GM12891 (cell line): ENCODE data around the gene PDZRN3.

ENCODE experiments used
- DNase-seq: peaks from one replicate; pipeline ENCODE4 v3.0.0; 2011; ENCODE audit warnings: low spot score; ENCODE audit not compliant: insufficient read length
- FAIRE-seq: peaks from 2 replicates; lab custom pipeline; 2011; peaks lifted over from hg19 to GRCh38; lab: Jason Lieb, UNC
- PAX5 ChIP-seq: IDR thresholded peaks from 2 replicates; pipeline ENCODE4 v1.6.1; 2011; ENCODE audit warnings: low read length, moderate library complexity, mild to moderate bottlenecking; ENCODE audit not compliant: insufficient read depth, severe bottlenecking
- POLR2A ChIP-seq: IDR thresholded peaks from 2 replicates; pipeline ENCODE4 v1.6.1; 2011; ENCODE audit warnings: low read depth, low read length, control low read depth
- POLR2AphosphoS5 ChIP-seq: IDR thresholded peaks from 2 replicates; pipeline ENCODE4 v1.6.1; 2011; ENCODE audit warnings: low read depth, low read length, control low read depth
- POU2F2 ChIP-seq: IDR thresholded peaks from 2 replicates; pipeline ENCODE4 v1.6.1; 2011; ENCODE audit warnings: low read depth, mild to moderate bottlenecking, control low read depth, low read length, moderate library complexity
- SPI1 ChIP-seq: IDR thresholded peaks from 2 replicates; pipeline ENCODE4 v1.6.1; 2011; ENCODE audit warnings: low read depth, low read length, control low read depth
- TAF1 ChIP-seq: IDR thresholded peaks from 2 replicates; pipeline ENCODE4 v1.6.1; 2011; ENCODE audit warnings: low read depth, low read length, control low read depth

The PDZRN3 gene

GRCh38 chr3:73490453-73491286 is 134.1 kb downstream of the PDZRN3 start:
- DNase-seq (no peak), FAIRE-seq (no peak)
- TF ChIP-seq PAX5 (no peak), SPI1 (no peak), POLR2AphosphoS5 (no peak), TAF1 (no peak), POU2F2 (no peak), POLR2A (no peak)

GRCh38 chr3:73485877-73486330 is 138.8 kb downstream of the PDZRN3 start:
- TF ChIP-seq POLR2A (no peak), TAF1 (no peak), PAX5 (no peak), POLR2AphosphoS5 (no peak), SPI1 (no peak), POU2F2 (no peak)
- no peak for DNase-seq
- peak; percentile 52 for FAIRE-seq

GRCh38 chr3:73484656-73485248 is 140.0 kb downstream of the PDZRN3 start:
- TF ChIP-seq POLR2A (no peak), PAX5 (no peak), POLR2AphosphoS5 (no peak), TAF1 (no peak), SPI1 (peak; percentile 65), POU2F2 (0 out of 2 replicates have a peak, but pooled peaks have one; percentile 49)
- FAIRE-seq (no peak), DNase-seq (no peak)

- FAIRE-seq = no peak
- no peak for DNase-seq
- TF ChIP-seq POLR2AphosphoS5 = no peak
- no peak for TF ChIP-seq POU2F2
These were observed 142.9 kb downstream of the PDZRN3 start for GRCh38 chr3:73481888-73482287.

- no peak for FAIRE-seq
- no peak for DNase-seq
- TF ChIP-seq POLR2A (no peak), POLR2AphosphoS5 (no peak), PAX5 (no peak), POU2F2 (no peak), TAF1 (no peak), SPI1 (no peak)
These were observed 144.5 kb downstream of the PDZRN3 start for GRCh38 chr3:73480187-73480672.

- DNase-seq (no peak), FAIRE-seq (no peak)
- TF ChIP-seq TAF1 = no peak
- no peak for TF ChIP-seq POLR2A
- no peak for TF ChIP-seq PAX5
- no peak for TF ChIP-seq POLR2AphosphoS5
- TF ChIP-seq SPI1 = no peak
- no peak for TF ChIP-seq POU2F2
These were observed 145.4 kb downstream of the PDZRN3 start for GRCh38 chr3:73479325-73479724.

GRCh38 chr3:73478858-73479257 is 145.9 kb downstream of the PDZRN3 start:
- no peak for DNase-seq
- FAIRE-seq = no peak
- TF ChIP-seq POU2F2 (no peak), PAX5 (no peak), SPI1 (no peak), POLR2AphosphoS5 (no peak), TAF1 (no peak)

- DNase-seq = no peak
- TF ChIP-seq PAX5 = no peak
- 0 out of 2 replicates have a peak, but pooled peaks have one; percentile 65 for TF ChIP-seq POU2F2
- FAIRE-seq = no peak
These were observed 149.0 kb downstream of the PDZRN3 start for GRCh38 chr3:73475717-73476116.

GRCh38 chr3:73475175-73475574 is 149.6 kb downstream of the PDZRN3 start:
- DNase-seq (no peak), FAIRE-seq (no peak)
- TF ChIP-seq PAX5 (no peak), POU2F2 (no peak), POLR2AphosphoS5 (no peak), POLR2A (no peak), SPI1 (no peak), TAF1 (no peak)

GRCh38 chr3:73474619-73475018 is 150.1 kb downstream of the PDZRN3 start:
- no peak for DNase-seq
- FAIRE-seq = no peak
- TF ChIP-seq SPI1 = no peak
- no peak for TF ChIP-seq POU2F2
- TF ChIP-seq POLR2AphosphoS5 = no peak
- TF ChIP-seq TAF1 = no peak
- no peak for TF ChIP-seq POLR2A
- TF ChIP-seq PAX5 = no peak
